CD4-positive, alpha-beta T cell treated with Interleukin-21 for 1 hour (primary cell): ENCODE data around the gene ZNF565.
"Not testable (repeated sequence)": the region's sequence is repeated elsewhere in the genome, so short reads cannot be mapped to it uniquely, and the experiment has no call there.

Source experiments
- DNase-seq: peaks from one replicate; pipeline ENCODE4 v3.0.0-alpha.2; 2020

The ZNF565 gene

GRCh38 chr19:36214386-36215275 is at the start of gene ZNF565, which contains the start of gene ZNF146:
TSS of gene ZNF565 (minus strand) at chr19:36214665. CDS start at chr19:36201985, 12,680 bp downstream.
TSS of gene ZNF146 (plus strand) at chr19:36215106. CDS start at chr19:36236441, 21,335 bp downstream.
- peak; percentile 98 for DNase-seq

- DNase-seq: no peak
These were observed 44.7 kb upstream of the ZNF565 start for GRCh38 chr19:36259211-36259610.

GRCh38 chr19:36258028-36258875 is 43.8 kb upstream of the ZNF565 start:
- no peak for DNase-seq

- no peak for DNase-seq
These were observed 43.0 kb upstream of the ZNF565 start for GRCh38 chr19:36257520-36257876.

GRCh38 chr19:36256853-36257519 is 42.5 kb upstream of the ZNF565 start:
- no peak for DNase-seq

- DNase-seq: no peak
These were observed 41.6 kb upstream of the ZNF565 start for GRCh38 chr19:36256064-36256463.

GRCh38 chr19:36255316-36255715 is 40.9 kb upstream of the ZNF565 start:
- DNase-seq: no peak

- DNase-seq: no peak
These were observed 40.4 kb upstream of the ZNF565 start for GRCh38 chr19:36254848-36255247.

- no peak for DNase-seq
These were observed 37.6 kb upstream of the ZNF565 start for GRCh38 chr19:36252047-36252446.

- no peak for DNase-seq
These were observed 31.6 kb upstream of the ZNF565 start for GRCh38 chr19:36246006-36246481.

GRCh38 chr19:36245210-36246005 is 30.9 kb upstream of the ZNF565 start:
- DNase-seq: no peak

GRCh38 chr19:36244066-36244465 is 29.6 kb upstream of the ZNF565 start:
- DNase-seq: no peak

- DNase-seq: no peak
These were observed 22.5 kb upstream of the ZNF565 start for GRCh38 chr19:36236946-36237310.

GRCh38 chr19:36236304-36236945 is 22.0 kb upstream of the ZNF565 start:
- DNase-seq: no peak

GRCh38 chr19:36233626-36234025 is 19.2 kb upstream of the ZNF565 start:
- not testable (repeated sequence) for DNase-seq

GRCh38 chr19:36225219-36225892 is 10.9 kb upstream of the ZNF565 start:
- DNase-seq: no peak

- DNase-seq: no peak
These were observed 8.0 kb upstream of the ZNF565 start for GRCh38 chr19:36222503-36222902.

- no peak for DNase-seq
These were observed 7.0 kb upstream of the ZNF565 start for GRCh38 chr19:36221474-36221873.

GRCh38 chr19:36215276-36216123 is 1.0 kb upstream of the ZNF565 start:
- peak; percentile 2 for DNase-seq

GRCh38 chr19:36212895-36213294 is 1.6 kb downstream of the ZNF565 start:
- no peak for DNase-seq
